Motor neuron (in vitro differentiated cells): ENCODE measurements around the gene MAP1S. TPM values are rescaled to one million over a fixed set of nuclear protein-coding genes. Genes with fewer than 3 reads are reported as not detected.

Experiments used
- ATAC-seq, 8 experiments: fragments of 200-7000 bp; cut with Tn5 transposase; replicated peaks in 6 of 8; 2 replicates each; pipeline ENCODE4 v1.8.0; 2021; ENCODE audit warnings: mild to moderate bottlenecking in 8 of 8, moderate library complexity in 8 of 8
- H3K27ac ChIP-seq, 2 donors: fragments of 250-450 bp; sonication (Bioruptor Pico); 2 replicates each; pipeline ENCODE4 v1.9.0; 2021; ENCODE audit warnings: antibody characterized with exemption in 2 of 2, mild to moderate bottlenecking in 2 of 2, moderate library complexity in 1 of 2
- H3K4me1 ChIP-seq, 2 donors: fragments of 250-450 bp; sonication (Bioruptor Pico); replicated peaks in 1 of 2; 2 replicates each; pipeline ENCODE4 v1.6.1; 2021; ENCODE audit warnings: antibody characterized with exemption in 2 of 2, mild to moderate bottlenecking in 2 of 2, moderate library complexity in 1 of 2
- H3K4me3 ChIP-seq, 5 donors: fragments of 250-450 bp; sonication (Bioruptor Pico); 2 replicates each; pipeline ENCODE4 v1.9.0; 2021; ENCODE audit warnings: antibody characterized with exemption in 5 of 5, mild to moderate bottlenecking in 5 of 5, moderate library complexity in 4 of 5
- WGBS, 10 experiments: fragments of 450-650 bp; shearing (Covaris generic); methylation state at CpG; one replicate each; pipeline ENCODE4 v1.0.0; 2022; 5-methylcytosine and 5-hydroxymethylcytosine counted together
- in situ Hi-C, 9 experiments: fragments of 400-800 bp; cut with MboI; loops; one replicate each; pipeline ENCODE4 v1.15.0; 2021; ENCODE audit warnings: low sequenced_read_pairs in 9 of 9, low pct_unique_long_range_greater_than_20kb in 2 of 9; ENCODE audit not compliant: unreplicated experiment in 9 of 9
- total RNA-seq, 8 experiments: library from RNA; unstranded; fragments of 300-600 nt; gene quantifications; 2 replicates each; pipeline versions ENCODE4 v1.2.3 to v1.2.4, GENCODE V29; 2022

MAP1S gene
- total RNA-seq, 8 experiments from 2014 or later: 11.2 to 49.8 (median 26.8) TPM

DNA sequence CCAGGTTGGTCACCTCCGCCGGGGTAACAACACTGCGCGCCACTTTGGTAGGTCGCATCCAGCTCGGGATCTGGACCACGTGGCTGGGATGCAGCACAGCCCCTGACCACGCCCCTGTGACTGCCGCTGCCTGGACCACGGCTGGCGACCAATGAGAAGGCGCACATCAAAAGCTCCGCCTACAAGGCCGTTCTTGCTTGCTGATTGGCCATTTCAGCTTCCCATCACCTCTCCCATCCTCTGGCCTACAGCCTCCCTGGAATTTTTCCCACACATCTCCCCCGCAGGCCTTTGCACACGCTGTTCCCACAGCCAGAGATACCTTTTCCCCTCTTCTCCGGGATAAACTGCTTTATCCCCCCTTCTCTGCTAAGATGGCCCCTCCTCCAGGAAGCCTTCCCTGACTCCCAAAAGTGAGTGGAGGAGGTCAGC lies 12.5 kb upstream of the MAP1S start:
- no peaks in the 10 kb centered on the region for H3K4me1 ChIP-seq
- H3K4me3 ChIP-seq: no peak overlapping the region
- no peak overlapping the region for H3K27ac ChIP-seq
- in situ Hi-C loops: loop anchor here in 1 of 9 experiments (10.0 kb wide), 1 partner anchor 68 kb away; no protein-coding TSS in a partner anchor
- peak; percentile 57 to 96 (median 84) for ATAC-seq
- 0 to 60% (median 17%) methylated on average over 1 to 14 of the region's 17 CpGs; no CpG with 5 or more reads in 2 of the 10 experiments for WGBS, 10 experiments

DNA sequence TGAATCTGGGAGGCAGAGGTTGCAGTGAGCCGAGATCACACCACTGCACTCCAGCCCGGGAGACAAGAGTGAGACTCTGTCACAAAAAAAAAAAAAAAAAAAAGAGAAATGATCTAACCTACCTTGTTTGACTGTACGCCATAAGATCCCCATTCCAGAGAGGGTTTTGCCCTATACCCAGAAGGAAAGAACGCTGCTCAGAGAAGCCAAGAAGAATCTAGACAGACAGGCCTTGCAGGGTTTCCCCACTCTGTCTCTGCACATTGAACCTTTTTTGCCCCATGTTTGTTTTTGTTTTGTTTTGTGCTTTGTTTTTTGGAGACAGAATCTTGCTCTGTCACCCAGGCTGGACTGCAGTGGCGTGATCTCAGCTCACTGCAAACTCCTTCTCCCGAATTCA lies 7.4 kb upstream of the MAP1S start:
- Histone ChIP-seq H3K4me1 (no peaks in the 10 kb centered on the region), H3K4me3 (no peak overlapping the region), H3K27ac (no peak overlapping the region)
- WGBS, 10 experiments: 33 to 100% (median 91%) methylated on average over 1 to 5 of the region's 6 CpGs; no CpG with 5 or more reads in 2 of the 10 experiments
- ATAC-seq: no peak
- in situ Hi-C loops: no loop called here

DNA sequence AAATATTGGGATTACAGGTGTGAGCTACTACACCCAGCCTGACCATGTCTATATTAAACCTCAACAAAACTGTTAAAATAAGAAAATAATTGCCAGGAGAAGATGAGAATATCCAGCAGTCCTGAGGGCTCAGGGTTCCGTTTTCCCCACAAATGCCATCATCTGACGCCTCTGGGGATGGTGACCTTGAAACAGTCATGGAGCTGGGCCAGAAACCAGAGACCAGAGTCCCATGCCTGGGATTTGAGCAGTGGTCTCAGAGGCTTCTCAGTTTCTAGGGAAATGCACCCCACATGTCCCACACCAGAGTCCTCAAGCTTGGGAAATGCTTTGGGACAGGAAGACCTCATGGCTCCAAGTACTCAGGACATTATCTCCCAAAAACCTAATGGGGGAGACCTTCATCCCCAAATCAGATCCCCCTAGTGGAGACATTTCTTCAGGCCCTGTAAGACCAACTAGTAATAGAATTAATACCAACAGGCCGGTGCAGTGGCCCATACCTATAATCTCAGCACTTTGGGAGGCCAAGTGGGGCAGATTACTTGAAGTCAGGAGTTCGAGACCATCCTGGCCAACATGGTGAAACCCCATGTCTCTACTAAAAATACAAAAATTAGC lies 2.9 kb upstream of the MAP1S start:
- in situ Hi-C loops: no loop called here
- no peak for ATAC-seq
- 47 to 100% (median 80%) methylated on average over 1 to 3 of the region's 4 CpGs; no CpG with 5 or more reads in 3 of the 10 experiments for WGBS, 10 experiments
- H3K27ac ChIP-seq: no peak overlapping the region
- no peak overlapping the region for H3K4me3 ChIP-seq
- H3K4me1 ChIP-seq: peaks cover 7 to 14% of the 10 kb centered on the region in 2 donors

DNA sequence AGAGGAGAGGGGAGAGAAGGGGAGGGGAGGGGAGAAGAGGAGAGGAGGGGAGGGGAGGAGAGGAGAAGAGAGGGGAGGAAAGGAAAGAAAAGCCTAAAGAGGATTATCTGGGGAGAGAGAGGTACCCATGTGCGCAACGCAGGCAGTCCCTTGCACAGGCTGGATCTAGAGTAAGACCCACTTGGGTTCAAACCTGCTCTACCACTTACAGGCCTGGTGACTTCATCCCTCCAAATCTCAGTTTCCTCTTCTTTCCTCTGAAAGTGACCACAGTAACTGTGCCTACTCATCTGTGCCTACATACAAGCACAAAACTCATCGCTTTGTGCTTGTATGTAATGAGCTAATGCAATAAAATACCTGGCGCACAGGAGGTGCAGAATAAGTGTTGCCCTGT lies 732 bp upstream of the MAP1S start:
- ATAC-seq: peak in 2 of 8 experiments; percentile 2
- Histone ChIP-seq H3K27ac (peak overlapping the region; percentile 69 to 89), H3K4me1 (peaks cover 7 to 14% of the 10 kb centered on the region in 2 donors), H3K4me3 (peak overlapping the region; percentile 77 to 98 (median 93))
- in situ Hi-C loops: no loop called here
- 86 to 100% (median 89%) methylated on average over 1 to 3 of the region's 4 CpGs; no CpG with 5 or more reads in 6 of the 10 experiments for WGBS, 10 experiments

DNA sequence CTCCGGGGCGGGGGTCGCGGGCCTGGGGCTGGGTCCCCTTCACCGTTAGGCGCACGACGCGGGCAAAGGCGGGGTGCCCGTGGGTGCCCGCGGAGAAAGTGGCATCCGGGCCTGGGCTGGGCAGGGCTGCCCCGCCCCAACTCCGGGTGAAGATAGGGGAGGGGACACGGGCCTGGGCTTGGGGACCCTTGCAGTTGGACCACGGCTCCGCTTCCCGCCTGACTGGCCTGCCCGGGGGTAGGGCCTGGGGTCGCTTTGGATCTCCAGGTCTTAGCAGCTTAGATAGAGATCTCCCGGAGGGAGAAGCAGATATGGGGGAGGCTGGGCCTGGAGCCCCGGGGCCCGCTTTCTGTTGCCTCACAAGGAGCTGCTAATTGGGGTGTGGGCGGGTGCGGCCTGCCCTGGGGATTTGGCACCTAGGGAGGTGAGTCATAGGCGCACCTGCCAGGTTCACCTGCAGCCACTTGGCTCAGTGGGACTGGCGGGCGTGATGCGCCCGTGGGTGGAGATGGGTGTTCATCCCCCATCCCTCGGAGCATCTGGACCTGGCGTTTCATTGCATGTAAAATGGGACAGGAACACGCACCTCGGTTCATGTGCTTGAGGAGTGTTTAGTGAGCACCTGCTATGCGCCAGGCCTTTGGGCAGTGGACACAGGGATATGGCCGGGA lies 585 bp downstream of the MAP1S start:
- peak in 7 of 8 experiments; percentile 2 to 51 (median 17) for ATAC-seq
- in situ Hi-C loops: no loop called here
- WGBS, 10 experiments: 0 to 20% (median 0%) methylated on average over 1 to 4 of the region's 38 CpGs; no CpG with 5 or more reads in 4 of the 10 experiments
- Histone ChIP-seq H3K4me1 (peaks cover 7 to 14% of the 10 kb centered on the region in 2 donors), H3K27ac (peak overlapping the region; percentile 69 to 89), H3K4me3 (peak overlapping the region; percentile 77 to 98 (median 93))

DNA sequence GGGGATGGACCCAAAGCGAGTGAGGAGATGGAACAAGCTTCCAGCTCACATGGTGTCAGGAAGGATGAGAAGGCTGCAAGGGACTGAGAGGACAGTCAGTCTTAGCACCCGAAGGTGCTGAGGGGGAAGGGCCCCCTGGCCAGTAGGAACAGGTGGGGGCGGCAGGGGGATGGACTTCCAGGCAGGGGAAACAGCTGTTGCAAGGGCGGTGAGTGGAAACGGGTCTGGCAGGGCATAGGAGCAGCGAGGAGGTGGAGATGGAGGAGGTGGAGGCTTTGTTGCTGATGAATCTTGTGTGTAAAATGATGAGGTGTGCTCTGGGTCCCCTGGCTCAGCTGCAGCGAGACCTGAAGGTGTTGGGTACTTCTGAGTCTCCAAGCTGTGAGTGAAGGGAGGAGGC lies 1.2 kb downstream of the MAP1S start:
- in situ Hi-C loops: no loop called here
- 0% methylated on average over 1 of the region's 7 CpGs; no CpG with 5 or more reads in 9 of the 10 experiments for WGBS, 10 experiments
- no peak overlapping the region for H3K27ac ChIP-seq
- ATAC-seq: no peak
- peaks cover 7 to 14% of the 10 kb centered on the region in 2 donors for H3K4me1 ChIP-seq
- peak overlapping the region; percentile 77 to 98 (median 93) for H3K4me3 ChIP-seq

DNA sequence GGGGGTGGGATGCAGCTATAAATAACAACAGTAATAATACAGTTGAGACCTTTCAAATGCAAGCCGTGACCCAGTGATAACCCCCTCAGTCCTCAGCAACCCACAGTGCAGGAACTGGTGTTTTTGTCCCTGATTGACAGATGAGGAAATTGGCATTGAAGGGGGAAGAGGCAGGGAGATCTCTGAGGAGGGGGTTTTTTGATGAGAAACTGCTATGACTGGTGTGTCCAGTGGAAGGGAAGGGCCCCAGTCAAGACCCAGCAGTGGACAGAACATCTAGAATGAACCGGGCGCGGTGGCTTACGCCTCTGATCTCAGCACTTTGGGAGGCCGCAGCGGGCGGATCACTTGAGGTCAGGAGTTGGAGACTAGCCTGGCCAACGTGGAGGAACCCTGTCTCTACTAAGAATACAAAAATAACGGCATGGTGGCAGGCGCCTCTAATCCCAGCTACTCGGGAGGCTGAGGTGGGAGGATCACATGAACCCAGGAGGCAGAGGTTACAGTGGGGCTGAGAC lies 1.9 kb downstream of the MAP1S start:
- WGBS, 10 experiments: 50 to 100% (median 77%) methylated on average over 2 to 10 of the region's 12 CpGs; no CpG with 5 or more reads in 4 of the 10 experiments
- Histone ChIP-seq H3K4me3 (peak overlapping the region in 1 of 5 donors; percentile 98), H3K4me1 (peaks cover 7 to 14% of the 10 kb centered on the region in 2 donors), H3K27ac (no peak overlapping the region)
- in situ Hi-C loops: no loop called here
- peak in 1 of 8 experiments; percentile 4 for ATAC-seq

DNA sequence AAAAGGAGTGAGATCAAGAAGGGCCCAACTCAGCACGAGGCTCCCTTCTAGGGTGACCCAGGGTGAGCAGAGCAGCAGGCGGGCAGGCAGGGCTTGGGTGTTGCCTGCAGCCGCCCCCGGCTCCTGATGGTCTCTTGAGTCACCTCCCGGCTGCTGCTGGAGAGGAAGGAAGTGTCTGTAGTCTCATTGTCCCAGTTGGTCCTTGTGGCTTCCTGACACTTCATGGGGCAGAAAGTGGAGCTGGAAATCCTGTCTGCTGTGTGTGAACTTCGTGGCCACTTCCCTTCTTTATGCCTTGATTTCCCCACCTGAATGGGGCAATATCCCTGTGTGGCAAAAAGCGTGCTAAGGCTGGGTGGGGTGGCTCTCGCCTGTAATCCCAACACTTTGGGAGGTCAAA lies 2.5 kb downstream of the MAP1S start:
- ATAC-seq: peak in 2 of 8 experiments; percentile 44 to 53
- Histone ChIP-seq H3K4me3 (no peak overlapping the region), H3K4me1 (peaks cover 7 to 14% of the 10 kb centered on the region in 2 donors), H3K27ac (no peak overlapping the region)
- in situ Hi-C loops: no loop called here
- WGBS, 10 experiments: 5 to 95% (median 80%) methylated on average over 1 to 3 of the region's 8 CpGs; no CpG with 5 or more reads in 3 of the 10 experiments

DNA sequence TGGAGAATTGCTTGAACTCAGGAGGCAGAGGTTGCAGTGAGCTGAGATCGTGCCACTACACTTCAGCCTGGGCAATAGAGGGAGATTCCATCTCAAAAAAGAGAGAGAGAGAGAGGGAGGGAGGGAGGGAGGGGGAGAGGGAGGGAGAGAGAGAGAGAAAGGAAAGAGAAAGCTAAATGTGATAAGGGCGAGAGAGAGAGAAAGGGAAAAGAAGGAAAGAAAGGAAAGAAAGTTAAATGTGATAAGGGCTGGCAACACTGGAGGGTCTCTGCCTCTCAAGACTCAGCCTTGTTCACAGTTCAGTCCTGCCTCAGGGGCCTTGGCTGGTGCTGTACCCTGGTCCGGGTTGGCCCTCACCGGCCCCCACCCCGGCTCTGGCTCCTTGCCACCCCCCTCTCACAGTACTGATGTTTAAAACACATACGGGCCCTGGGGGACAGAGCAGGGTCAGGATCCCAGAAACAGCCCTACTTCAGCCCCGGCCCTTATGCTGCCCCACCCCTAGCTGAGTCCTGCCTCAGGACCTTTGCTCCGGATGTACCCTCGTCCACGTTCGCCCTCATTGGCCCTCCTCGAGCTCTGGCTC lies 3.5 kb downstream of the MAP1S start:
- Histone ChIP-seq H3K4me1 (peaks cover 7 to 14% of the 10 kb centered on the region in 2 donors), H3K4me3 (no peak overlapping the region), H3K27ac (no peak overlapping the region)
- 59 to 100% (median 93%) methylated on average over 1 to 6 of the region's 12 CpGs; no CpG with 5 or more reads in 5 of the 10 experiments for WGBS, 10 experiments
- no peak for ATAC-seq
- in situ Hi-C loops: no loop called here

DNA sequence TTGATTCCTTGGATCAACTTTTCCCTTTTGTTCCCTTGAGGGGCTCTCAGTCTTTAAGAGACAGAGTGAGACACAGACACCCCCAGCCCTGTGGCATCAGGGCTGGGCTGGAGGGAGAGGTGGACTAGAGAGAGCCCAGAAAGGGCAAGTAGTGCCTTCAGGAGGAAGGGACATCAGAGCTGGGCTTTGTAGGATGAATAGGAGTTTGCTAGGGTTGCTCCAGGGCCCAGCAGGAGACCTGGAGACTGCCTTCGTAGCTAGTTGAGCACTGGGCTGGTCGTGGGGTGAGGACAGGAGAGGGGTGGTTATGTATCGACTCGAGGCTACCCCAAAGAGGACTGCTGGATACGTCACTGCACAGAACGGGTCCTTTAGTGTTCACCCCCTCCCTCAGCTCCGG lies 5.4 kb downstream of the MAP1S start:
- ATAC-seq: peak in 1 of 8 experiments; percentile 5
- peaks cover 7 to 9% of the 10 kb centered on the region in 2 donors for H3K4me1 ChIP-seq
- H3K27ac ChIP-seq: no peak overlapping the region
- 80 to 100% (median 90%) methylated on average over 1 to 3 of the region's 7 CpGs; no CpG with 5 or more reads in 5 of the 10 experiments for WGBS, 10 experiments
- H3K4me3 ChIP-seq: no peak overlapping the region
- in situ Hi-C loops: no loop called here

DNA sequence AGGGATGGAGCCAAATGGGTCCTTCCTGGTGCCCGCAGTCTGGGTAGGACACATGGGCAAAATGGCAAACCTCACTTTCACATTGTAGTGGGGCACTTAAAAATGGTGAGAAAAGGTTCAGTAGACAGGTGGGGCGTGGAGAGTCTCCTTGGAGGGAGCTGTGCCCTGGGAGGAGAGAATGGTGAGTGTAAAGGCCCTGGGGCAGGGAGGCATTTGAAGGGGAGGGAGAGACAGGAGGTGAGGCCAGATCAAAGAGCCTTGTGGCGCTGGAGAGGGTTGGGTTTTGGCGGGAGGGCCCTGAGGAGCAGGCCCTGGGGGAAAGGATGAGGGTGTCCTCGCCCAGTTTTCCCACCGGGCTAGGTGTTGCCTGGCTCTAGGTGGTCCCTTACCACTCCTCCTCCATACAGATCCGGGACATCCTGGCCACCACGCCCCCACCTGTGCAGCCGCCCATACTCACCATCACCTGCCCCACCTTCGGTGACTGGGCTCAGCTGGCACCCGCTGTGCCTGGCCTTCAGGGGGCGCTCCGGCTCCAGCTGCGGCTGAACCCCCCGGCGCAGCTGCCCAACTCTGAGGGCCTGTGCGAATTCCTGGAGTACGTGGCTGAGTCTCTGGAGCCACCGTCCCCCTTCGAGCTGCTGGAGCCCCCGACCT lies 6.3 kb downstream of the MAP1S start:
- Histone ChIP-seq H3K4me1 (peaks cover 4 to 5% of the 10 kb centered on the region in 2 donors), H3K4me3 (no peak overlapping the region), H3K27ac (no peak overlapping the region)
- WGBS, 10 experiments: 80 to 100% (median 90%) methylated on average over 1 to 2 of the region's 21 CpGs; no CpG with 5 or more reads in 6 of the 10 experiments
- in situ Hi-C loops: no loop called here
- peak in 6 of 8 experiments; percentile 21 to 30 (median 28) for ATAC-seq

DNA sequence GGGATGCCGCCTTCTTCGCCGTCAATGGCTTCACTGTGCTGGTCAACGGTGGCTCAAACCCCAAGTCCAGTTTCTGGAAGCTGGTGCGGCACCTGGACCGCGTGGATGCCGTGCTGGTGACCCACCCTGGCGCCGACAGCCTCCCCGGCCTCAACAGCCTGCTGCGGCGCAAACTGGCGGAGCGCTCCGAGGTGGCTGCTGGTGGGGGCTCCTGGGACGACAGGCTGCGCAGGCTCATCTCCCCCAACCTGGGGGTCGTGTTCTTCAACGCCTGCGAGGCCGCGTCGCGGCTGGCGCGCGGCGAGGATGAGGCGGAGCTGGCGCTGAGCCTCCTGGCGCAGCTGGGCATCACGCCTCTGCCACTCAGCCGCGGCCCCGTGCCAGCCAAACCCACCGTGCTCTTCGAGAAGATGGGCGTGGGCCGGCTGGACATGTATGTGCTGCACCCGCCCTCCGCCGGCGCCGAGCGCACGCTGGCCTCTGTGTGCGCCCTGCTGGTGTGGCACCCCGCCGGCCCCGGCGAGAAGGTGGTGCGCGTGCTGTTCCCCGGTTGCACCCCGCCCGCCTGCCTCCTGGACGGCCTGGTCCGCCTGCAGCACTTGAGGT lies 7.0 kb downstream of the MAP1S start:
- ATAC-seq: peak in 4 of 8 experiments; percentile 4 to 22 (median 14)
- 60 to 100% (median 95%) methylated on average over 1 to 8 of the region's 59 CpGs; no CpG with 5 or more reads in 6 of the 10 experiments for WGBS, 10 experiments
- H3K4me1 ChIP-seq: no peaks in the 10 kb centered on the region
- H3K4me3 ChIP-seq: no peak overlapping the region
- in situ Hi-C loops: no loop called here
- no peak overlapping the region for H3K27ac ChIP-seq
